Neural progenitor cell (in vitro differentiated cells): ENCODE data around the gene ZNF850. TPM values are rescaled to one million over a fixed set of nuclear protein-coding genes. Genes with fewer than 3 reads are reported as not detected.

Experiments used
- DNase-seq: peaks from one replicate; pipeline ENCODE4 v3.0.0-alpha.2; 2016; ENCODE audit warnings: low spot score
- H2AFZ ChIP-seq: fragments of 200-600 bp; sonication (generic); replicated peaks from 2 replicates; pipeline ENCODE4 v1.6.1; 2016; ENCODE audit warnings: antibody characterized with exemption
- H3F3A ChIP-seq: fragments of 200-600 bp; sonication (generic); 2 replicates; pipeline ENCODE4 v1.6.1; 2016; ENCODE audit warnings: antibody characterized with exemption, low read depth
- H3K27ac ChIP-seq: fragments of 200-600 bp; sonication (generic); 2 replicates; pipeline ENCODE4 v1.5.1; 2016; ENCODE audit warnings: mild to moderate bottlenecking
- H3K27me3 ChIP-seq: fragments of 200-600 bp; sonication (generic); 2 replicates; pipeline ENCODE4 v1.6.1; 2016; ENCODE audit warnings: mild to moderate bottlenecking, moderate library complexity
- H3K36me3 ChIP-seq: fragments of 200-600 bp; sonication (generic); 2 replicates; pipeline ENCODE4 v1.5.1; 2016
- H3K4me1 ChIP-seq: fragments of 200-600 bp; sonication (generic); 2 replicates; pipeline ENCODE4 v1.6.1; 2016; ENCODE audit warnings: mixed run types
- H3K4me2 ChIP-seq: fragments of 200-600 bp; sonication (generic); 2 replicates; pipeline ENCODE4 v1.6.1; 2016
- H3K4me3 ChIP-seq: fragments of 200-600 bp; sonication (generic); 2 replicates; pipeline ENCODE4 v1.5.1; 2016
- H3K79me2 ChIP-seq: fragments of 200-600 bp; sonication (generic); 2 replicates; pipeline ENCODE4 v1.6.1; 2016; ENCODE audit warnings: low read depth
- H3K9ac ChIP-seq: fragments of 200-600 bp; sonication (generic); 2 replicates; pipeline ENCODE4 v1.6.1; 2016
- H3K9me3 ChIP-seq: fragments of 200-600 bp; sonication (generic); 2 replicates; pipeline ENCODE4 v1.5.1; 2016; ENCODE audit warnings: low read depth
- H4K20me1 ChIP-seq: fragments of 200-600 bp; sonication (generic); 2 replicates; pipeline ENCODE4 v1.6.1; 2016; ENCODE audit warnings: low read depth
- H3K27ac Mint-ChIP-seq: 3 replicates; pipeline ENCODE4 v1.8.0; 2021; ENCODE audit warnings: mixed read lengths
- H3K27me3 Mint-ChIP-seq: 2 replicates; pipeline ENCODE4 v1.8.0; 2022; ENCODE audit warnings: low read depth, mild to moderate bottlenecking, inconsistent platforms, moderate library complexity, mixed read lengths; ENCODE audit not compliant: insufficient read depth
- H3K36me3 Mint-ChIP-seq: 3 replicates; pipeline ENCODE4 v1.8.0; 2021; ENCODE audit warnings: mixed read lengths
- H3K4me1 Mint-ChIP-seq: 3 replicates; pipeline ENCODE4 v1.8.0; 2021; ENCODE audit warnings: mixed read lengths
- H3K4me3 Mint-ChIP-seq: 3 replicates; pipeline ENCODE4 v1.8.0; 2021; ENCODE audit warnings: mild to moderate bottlenecking, moderate library complexity, mixed read lengths
- H3K9me3 Mint-ChIP-seq: 3 replicates; pipeline ENCODE4 v1.8.0; 2020; ENCODE audit warnings: mixed read lengths
- CTCF ChIP-seq: fragments of 200-600 bp; sonication (generic); IDR thresholded peaks from 2 replicates; pipeline ENCODE4 v1.5.1; 2017; ENCODE audit warnings: antibody characterized with exemption, mild to moderate bottlenecking
- EZH2 ChIP-seq: fragments of 200-600 bp; sonication (generic); IDR thresholded peaks from 2 replicates; pipeline ENCODE4 v1.6.1; 2017; ENCODE audit warnings: antibody characterized with exemption, mild to moderate bottlenecking, moderate library complexity
- EZH2phosphoT487 ChIP-seq: fragments of 200-600 bp; sonication (generic); IDR thresholded peaks from 2 replicates; pipeline ENCODE4 v1.6.1; 2017; ENCODE audit warnings: antibody characterized with exemption
- total RNA-seq: library from RNA; depleted of rRNA; stranded (reverse); fragments of >200 nt; gene quantifications from 2 replicates; pipeline ENCODE4 v1.2.3, GENCODE V29; 2015; ENCODE audit warnings: low replicate concordance

ZNF850 gene
- total RNA-seq, 1 donor from 2014 or later = 25.5 TPM

- Histone ChIP-seq H3K36me3 (peaks cover 34% of the 10 kb centered on the region), H3K27ac (no peak overlapping the region), H3K9me3 (peaks cover 13% of the 10 kb centered on the region), H3K4me3 (peak overlapping the region; percentile 93), H3K9ac (peak overlapping the region; percentile 75), H3K4me1 (peaks cover 7% of the 10 kb centered on the region), H2AFZ (no peak overlapping the region), H3F3A (no peaks in the 10 kb centered on the region), H3K4me2 (peak overlapping the region; percentile 82), H3K27me3 (no peaks in the 10 kb centered on the region), H3K79me2 (peaks cover 51% of the 10 kb centered on the region), H4K20me1 (no peaks in the 10 kb centered on the region)
- no peak for TF ChIP-seq EZH2
- Mint-ChIP-seq H3K4me1 (peaks cover 16% of the 10 kb centered on the region), H3K9me3 (peaks cover 67% of the 10 kb centered on the region), H3K27me3 (peaks cover 15% of the 10 kb centered on the region), H3K36me3 (peaks cover 58% of the 10 kb centered on the region), H3K4me3 (peak overlapping the region; percentile 98), H3K27ac (peak overlapping the region; percentile 7)
- DNase-seq = no peak
These were observed 84.5 kb downstream of the ZNF850 start for GRCh38 chr19:36688058-36688457.

GRCh38 chr19:36687214-36688056 is 85.2 kb downstream of the ZNF850 start, which contains the start of gene ZNF567:
Gene ZNF567, plus strand, starts transcription at chr19:36687612. Its CDS starts 7,256 bp downstream, at chr19:36694868.
- H3K27ac Mint-ChIP-seq = peak within 1 kb of the TSS; percentile 80
- H3K4me3 Mint-ChIP-seq = peak within 1 kb of the TSS; percentile 98
- H3K9me3 Mint-ChIP-seq = peaks cover 65% of the 10 kb centered on the region

GRCh38 chr19:36686365-36687213 is 86.0 kb downstream of the ZNF850 start:
- Histone ChIP-seq H3K27me3 (no peaks in the 10 kb centered on the region), H3F3A (no peaks in the 10 kb centered on the region), H3K9me3 (peaks cover 13% of the 10 kb centered on the region), H3K36me3 (peaks cover 23% of the 10 kb centered on the region), H3K79me2 (peaks cover 42% of the 10 kb centered on the region), H4K20me1 (no peaks in the 10 kb centered on the region), H3K9ac (peak overlapping the region; percentile 72), H3K4me2 (peak overlapping the region; percentile 82), H3K4me3 (peak overlapping the region; percentile 93), H3K27ac (no peak overlapping the region), H2AFZ (peak overlapping the region; percentile 95), H3K4me1 (peaks cover 7% of the 10 kb centered on the region)
- Mint-ChIP-seq H3K27ac (peak overlapping the region; percentile 80), H3K9me3 (peaks cover 64% of the 10 kb centered on the region), H3K4me3 (peak overlapping the region; percentile 98), H3K36me3 (peaks cover 55% of the 10 kb centered on the region), H3K4me1 (peaks cover 16% of the 10 kb centered on the region), H3K27me3 (peaks cover 20% of the 10 kb centered on the region)
- TF ChIP-seq EZH2 (no peak), CTCF (no peak), EZH2phosphoT487 (no peak)
- DNase-seq = peak; percentile 19

More at GRCh38 chr19:36687214-36688056, 85.2 kb downstream of the ZNF850 start, which contains the start of gene ZNF567:
- peaks cover 55% of the 10 kb centered on the region for H3K36me3 Mint-ChIP-seq
- H3K4me1 ChIP-seq = peaks cover 7% of the 10 kb centered on the region
- DNase-seq = peak; percentile 99
- peaks cover 13% of the 10 kb centered on the region for H3K9me3 ChIP-seq
- peak within 1 kb of the TSS; percentile 82 for H3K4me2 ChIP-seq
- H3K4me3 ChIP-seq = peak within 1 kb of the TSS; percentile 93
- peak within 1 kb of the TSS; percentile 75 for H3K9ac ChIP-seq
- peaks cover 50% of the 10 kb centered on the region for H3K79me2 ChIP-seq
- H3K4me1 Mint-ChIP-seq = peaks cover 16% of the 10 kb centered on the region
- no peak within 1 kb of the TSS for H3K27ac ChIP-seq
- no peak for TF ChIP-seq CTCF
- no peak for TF ChIP-seq EZH2
- TF ChIP-seq EZH2phosphoT487 = no peak
- peaks cover 31% of the 10 kb centered on the region for H3K36me3 ChIP-seq
- H2AFZ ChIP-seq = peak within 1 kb of the TSS; percentile 95
- no peaks in the 10 kb centered on the region for H3F3A ChIP-seq
- H3K27me3 ChIP-seq = no peaks in the 10 kb centered on the region
- peaks cover 15% of the 10 kb centered on the region for H3K27me3 Mint-ChIP-seq
- H4K20me1 ChIP-seq = no peaks in the 10 kb centered on the region
